K562 (cell line): Measurements from ENCODE around the gene CAST.

Experiments used
- ATF3 ChIP-seq, 2 experiments: fragments of 450-650 bp in 1 of 2; sonication (generic) in 1 of 2; formaldehyde crosslinking in 1 of 2; IDR thresholded peaks in 1 of 2; conservative IDR thresholded peaks in 1 of 2; 2 replicates each; pipeline versions ENCODE4 v1.6.1 to v1.8.1; 2016 to 2023; ENCODE audit warnings: mild to moderate bottlenecking in 2 of 2, moderate library complexity in 2 of 2, inconsistent platforms in 1 of 2, missing genetic modification reagents in 1 of 2
- CCAR2 ChIP-seq: fragments of 200-400 bp; formaldehyde crosslinking; IDR thresholded peaks from 2 replicates; pipeline ENCODE4 v1.6.1; 2017; ENCODE audit warnings: mild to moderate bottlenecking, low read depth, low read length
- CTCF ChIP-seq, 3 experiments: IDR thresholded peaks in 2 of 3; conservative IDR thresholded peaks in 1 of 3; 2 replicates each; pipeline ENCODE4 v1.5.1; 2011 to 2012; ENCODE audit warnings: low read length in 3 of 3, mild to moderate bottlenecking in 3 of 3, control low read depth in 2 of 3, improper control_type of control experiment in 1 of 3, inconsistent platforms in 1 of 3, low read depth in 1 of 3, mixed read lengths in 1 of 3, moderate library complexity in 1 of 3; ENCODE audit not compliant: insufficient read depth in 2 of 3
- EHMT2 ChIP-seq: fragments of 450-650 bp; IDR thresholded peaks from 2 replicates; pipeline ENCODE4 v1.6.1; 2018; ENCODE audit warnings: antibody characterized with exemption
- FOXA3 ChIP-seq, 2 experiments: fragments of 450-650 bp in 1 of 2; sonication (generic) in 1 of 2; formaldehyde crosslinking; IDR thresholded peaks in 1 of 2; conservative IDR thresholded peaks in 1 of 2; 2 replicates each; pipeline versions ENCODE4 v1.4.0 to v1.8.0; 2020 to 2022; ENCODE audit warnings: mild to moderate bottlenecking in 2 of 2, missing genetic modification reagents in 1 of 2
- KLF6 ChIP-seq: fragments of 250-450 bp; sonication (Bioruptor Pico); IDR thresholded peaks from 2 replicates; pipeline ENCODE4 v1.4.0; 2020; ENCODE audit warnings: mild to moderate bottlenecking, moderate library complexity, borderline replicate concordance
- POU5F1 ChIP-seq: fragments of 150-350 bp; IDR thresholded peaks from 2 replicates; pipeline ENCODE4 v1.6.1; 2014; ENCODE audit warnings: borderline replicate concordance, low read length, low read depth, mild to moderate bottlenecking; ENCODE audit not compliant: partially characterized antibody
- RFX5 ChIP-seq: IDR thresholded peaks from 2 replicates; pipeline ENCODE4 v1.6.1; 2011; ENCODE audit warnings: low read depth, mild to moderate bottlenecking, improper control_type of control experiment, low read length
- SIN3A ChIP-seq, 2 experiments: fragments of 150-350 bp in 1 of 2; IDR thresholded peaks; 2 replicates each; pipeline ENCODE4 v1.6.1; 2011 to 2016; ENCODE audit warnings: borderline replicate concordance in 2 of 2, low read depth in 2 of 2, low read length in 2 of 2, mild to moderate bottlenecking in 2 of 2, moderate library complexity in 2 of 2; ENCODE audit not compliant: control insufficient read depth in 1 of 2
- SRF ChIP-seq, 2 experiments: fragments of 250-450, 450-650 bp in 1 of 2; sonication (Bioruptor Pico) in 1 of 2; sonication (generic) in 1 of 2; formaldehyde crosslinking; IDR thresholded peaks; 2 replicates each; pipeline versions ENCODE4 v1.5.0 to v1.5.1; 2020 to 2022; ENCODE audit warnings: mild to moderate bottlenecking in 1 of 2, missing genetic modification reagents in 1 of 2
- SRSF3 ChIP-seq: fragments of 200-400 bp; formaldehyde crosslinking; IDR thresholded peaks from 2 replicates; pipeline ENCODE4 v1.6.1; 2016; ENCODE audit warnings: mild to moderate bottlenecking, low read length, moderate library complexity; ENCODE audit not compliant: insufficient read depth
- TCF15 ChIP-seq: fragments of 250-450 bp; sonication (Bioruptor Pico); IDR thresholded peaks from 2 replicates; pipeline ENCODE4 v1.8.0; 2022; ENCODE audit warnings: moderate library complexity, mild to moderate bottlenecking, inconsistent platforms
- TFAP4 ChIP-seq: sonication (generic); formaldehyde crosslinking; IDR thresholded peaks from 2 replicates; pipeline ENCODE4 v1.8.0; 2022; ENCODE audit warnings: missing genetic modification reagents, mild to moderate bottlenecking, moderate library complexity, borderline replicate concordance

- TF ChIP-seq KLF6: no peak
- no peak for TF ChIP-seq SIN3A (IDR thresholded peaks at IDR 0.05; ENCODE audit: borderline replicate concordance in 2 of 2, control insufficient read depth in 1 of 2, low read depth in 2 of 2, low read length in 2 of 2)
- no peak for TF ChIP-seq SRSF3
- TF ChIP-seq CTCF (IDR thresholded peaks at IDR 0.05 in 2 of 3, conservative IDR thresholded peaks at IDR 0.05 in 1 of 3; ENCODE audit: insufficient read depth in 2 of 3, low read depth in 1 of 3, low read length in 3 of 3): peak; percentile 53 to 62 (median 57)
- TF ChIP-seq FOXA3 (CRISPR knock-in tag; conservative IDR thresholded peaks at IDR 0.05 in 1 of 2, IDR thresholded peaks at IDR 0.05 in 1 of 2): no peak
- no peak for TF ChIP-seq CCAR2
- TF ChIP-seq TCF15 (CRISPR knock-in tag): no peak
- TF ChIP-seq EHMT2: no peak
- no peak for TF ChIP-seq ATF3 (IDR thresholded peaks at IDR 0.05)
- TF ChIP-seq ATF3 (CRISPR knock-in tag; conservative IDR thresholded peaks at IDR 0.05): no peak
- no peak for TF ChIP-seq POU5F1
- no peak for TF ChIP-seq TFAP4
- TF ChIP-seq RFX5: no peak
- no peak for TF ChIP-seq SRF (CRISPR knock-in tag; IDR thresholded peaks at IDR 0.05)
Observed at GRCh38 chr5:96651948-96652753, 10.0 kb upstream of the CAST start.
